ENCODE measurements around the gene DSTN. TPM values are rescaled to one million over a fixed set of nuclear protein-coding genes. Genes with fewer than 3 reads are reported as not detected.

The DSTN gene
- total RNA-seq, 3 donors from 2014 or later: 180 to 384 (median 272) TPM

GRCh38 chr20:17610566-17611289, 40.9 kb downstream of the DSTN start:
- Histone ChIP-seq H3K36me3 (no peaks in the 10 kb centered on the region), H3K9me3 (no peaks in the 10 kb centered on the region), H3K27ac (peak overlapping the region; percentile 67 to 86), H3K4me3 (no peak overlapping the region), H3K27me3 (no peaks in the 10 kb centered on the region), H3K4me1 (peaks cover 4 to 5% of the 10 kb centered on the region in 2 donors)
- intact Hi-C loops (cut with DNase I; ENCODE audit: low total_unique reads): no loop called here
- DNase-seq (ENCODE audit: low spot score in 2 of 2): peak; percentile 61 to 68
- TF ChIP-seq CTCF (IDR thresholded peaks at IDR 0.05) (no peak), POLR2A (IDR thresholded peaks at IDR 0.05) (no peak), POLR2AphosphoS5 (IDR thresholded peaks at IDR 0.05) (peak in 1 of 3 donors; percentile 20)

GRCh38 chr20:17611290-17611539, 41.3 kb downstream of the DSTN start:
- no peak for TF ChIP-seq POLR2A (IDR thresholded peaks at IDR 0.05)
- TF ChIP-seq CTCF (IDR thresholded peaks at IDR 0.05): peak in 2 of 3 donors; percentile 49 to 60
- Histone ChIP-seq H3K4me1 (peaks cover 4 to 5% of the 10 kb centered on the region in 2 donors), H3K27ac (peak overlapping the region; percentile 67 to 86), H3K9me3 (no peaks in the 10 kb centered on the region), H3K4me3 (no peak overlapping the region), H3K36me3 (no peaks in the 10 kb centered on the region), H3K27me3 (no peaks in the 10 kb centered on the region)
- intact Hi-C loops (cut with DNase I; ENCODE audit: low total_unique reads): no loop called here
- DNase-seq (ENCODE audit: low spot score in 2 of 2): no peak

- H3K36me3 ChIP-seq: no peaks in the 10 kb centered on the region
- no peaks in the 10 kb centered on the region for H3K9me3 ChIP-seq
- TF ChIP-seq CTCF (IDR thresholded peaks at IDR 0.05): peak in 1 of 3 donors; percentile 9
- no peak for TF ChIP-seq POLR2AphosphoS5 (IDR thresholded peaks at IDR 0.05)
- H3K27me3 ChIP-seq: no peaks in the 10 kb centered on the region
- peak in 1 of 2 donors; percentile 29 for DNase-seq (ENCODE audit: low spot score in 2 of 2)
- no peak overlapping the region for H3K4me3 ChIP-seq
- intact Hi-C loops (cut with DNase I; ENCODE audit: low total_unique reads): no loop called here
- peaks cover 4 to 5% of the 10 kb centered on the region in 2 donors for H3K4me1 ChIP-seq
- H3K27ac ChIP-seq: peak overlapping the region; percentile 67 to 86
Measured at GRCh38 chr20:17611540-17612286, 41.8 kb downstream of the DSTN start.

- no peak overlapping the region for H3K4me3 ChIP-seq
- H3K27me3 ChIP-seq: no peaks in the 10 kb centered on the region
- peak in 1 of 2 donors; percentile 41 for DNase-seq (ENCODE audit: low spot score in 2 of 2)
- intact Hi-C loops (cut with DNase I; ENCODE audit: low total_unique reads): no loop called here
- H3K36me3 ChIP-seq: no peaks in the 10 kb centered on the region
- H3K9me3 ChIP-seq: no peaks in the 10 kb centered on the region
- peak overlapping the region; percentile 67 to 86 for H3K27ac ChIP-seq
- H3K4me1 ChIP-seq: peaks cover 4 to 5% of the 10 kb centered on the region in 2 donors
- TF ChIP-seq CTCF (IDR thresholded peaks at IDR 0.05) (no peak), POLR2AphosphoS5 (IDR thresholded peaks at IDR 0.05) (peak in 1 of 3 donors; percentile 7)
Measured at GRCh38 chr20:17612287-17612991, 42.6 kb downstream of the DSTN start.

GRCh38 chr20:17612992-17613327, 43.1 kb downstream of the DSTN start:
- no peak overlapping the region for H3K4me3 ChIP-seq
- no peaks in the 10 kb centered on the region for H3K9me3 ChIP-seq
- no peaks in the 10 kb centered on the region for H3K36me3 ChIP-seq
- H3K27me3 ChIP-seq: no peaks in the 10 kb centered on the region
- H3K4me1 ChIP-seq: peaks cover 4 to 5% of the 10 kb centered on the region in 2 donors
- intact Hi-C loops (cut with DNase I; ENCODE audit: low total_unique reads): no loop called here
- peak overlapping the region; percentile 67 to 86 for H3K27ac ChIP-seq
- TF ChIP-seq POLR2A (IDR thresholded peaks at IDR 0.05) (no peak), CTCF (IDR thresholded peaks at IDR 0.05) (no peak), POLR2AphosphoS5 (IDR thresholded peaks at IDR 0.05) (no peak)
- no peak for DNase-seq (ENCODE audit: low spot score in 2 of 2)

Data from breast epithelium (tissue), 4 donors.